ENCODE measurements around the gene EEF1AKMT4.

DNA sequence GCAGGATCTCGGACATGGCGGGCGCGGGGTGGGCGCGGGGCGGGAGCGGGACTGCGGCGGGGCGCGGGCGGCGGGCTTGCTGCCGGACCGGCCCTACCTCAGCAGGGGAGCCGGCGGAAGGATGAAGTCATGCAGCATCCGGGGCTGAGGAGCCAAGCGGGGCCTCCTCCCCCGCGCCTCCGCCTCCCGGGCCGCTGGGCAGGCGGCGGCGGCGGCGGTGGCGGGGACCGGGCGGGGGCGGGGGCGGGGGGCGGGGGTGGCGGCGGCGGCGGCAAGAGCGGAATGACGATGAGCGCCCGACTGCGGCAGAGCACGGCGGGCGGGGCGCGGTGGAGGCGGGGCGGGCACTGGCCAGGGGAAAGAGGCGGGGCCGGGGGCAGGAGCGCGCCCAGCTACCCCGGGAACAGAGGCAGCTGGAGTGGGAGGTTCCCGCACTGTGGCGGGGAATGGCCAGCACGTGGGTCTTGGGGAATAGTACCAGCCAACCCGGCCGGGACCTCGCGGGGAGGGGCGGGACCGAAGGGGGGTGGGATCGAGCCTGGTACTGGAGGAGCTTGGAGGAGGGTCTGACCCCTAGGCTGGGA, 11.9 kb downstream of the EEF1AKMT4 start, which contains the start of gene CAMK2N2:
- TF ChIP-seq ARNT (IDR thresholded peaks at IDR 0.05) = no peak
- no peak for TF ChIP-seq FOXK2 (IDR thresholded peaks at IDR 0.05)
- TF ChIP-seq BHLHE40 (IDR thresholded peaks at IDR 0.05; ENCODE audit: borderline replicate concordance) = no peak
- no peak for TF ChIP-seq ZNF384 (IDR thresholded peaks at IDR 0.05)
- no peak for TF ChIP-seq HDGF (IDR thresholded peaks at IDR 0.05; ENCODE audit: borderline replicate concordance)
- TF ChIP-seq ELF4 (IDR thresholded peaks at IDR 0.05) = no peak
- TF ChIP-seq L3MBTL2 (conservative IDR thresholded peaks at IDR 0.05) = no peak
- no peak for TF ChIP-seq TARDBP (IDR thresholded peaks at IDR 0.05)
- TF ChIP-seq FOXA1 (IDR thresholded peaks at IDR 0.05) = no peak
- TF ChIP-seq, protein P1, sequence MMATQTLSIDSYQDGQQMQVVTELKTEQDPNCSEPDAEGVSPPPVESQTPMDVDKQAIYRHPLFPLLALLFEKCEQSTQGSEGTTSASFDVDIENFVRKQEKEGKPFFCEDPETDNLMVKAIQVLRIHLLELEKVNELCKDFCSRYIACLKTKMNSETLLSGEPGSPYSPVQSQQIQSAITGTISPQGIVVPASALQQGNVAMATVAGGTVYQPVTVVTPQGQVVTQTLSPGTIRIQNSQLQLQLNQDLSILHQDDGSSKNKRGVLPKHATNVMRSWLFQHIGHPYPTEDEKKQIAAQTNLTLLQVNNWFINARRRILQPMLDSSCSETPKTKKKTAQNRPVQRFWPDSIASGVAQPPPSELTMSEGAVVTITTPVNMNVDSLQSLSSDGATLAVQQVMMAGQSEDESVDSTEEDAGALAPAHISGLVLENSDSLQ (IDR thresholded peaks at IDR 0.05) = no peak
